SK-N-SH (cell line): ENCODE measurements around the gene VOPP1. TPM values are rescaled to one million over a fixed set of nuclear protein-coding genes. Genes with fewer than 3 reads are reported as not detected.

Source experiments
- CTCF ChIA-PET: fragments of 300-600, 350-600 bp; formaldehyde crosslinking; extraction: SDS; loops from one replicate; lab custom pipeline; 2021; lab: Yijun Ruan, JAX
- POLR2A ChIA-PET: fragments of 350-600 bp; sonication (Branson Sonifier 250); formaldehyde crosslinking; extraction: SDS; loops from one replicate; lab custom pipeline; 2020; ENCODE audit warnings: antibody characterized with exemption, inconsistent platforms; lab: Yijun Ruan, JAX
- DNase-seq: peaks from one replicate; pipeline ENCODE4 v3.0.0; 2012
- H2AFZ ChIP-seq: fragments of 200-600 bp; sonication (generic); 2 replicates; pipeline ENCODE4 v1.8.1; 2016; ENCODE audit warnings: antibody characterized with exemption, mild to moderate bottlenecking, low read depth
- H3F3A ChIP-seq: fragments of 200-600 bp; sonication (generic); replicated peaks from 2 replicates; pipeline ENCODE3; 2016; ENCODE audit warnings: antibody characterized with exemption, mild to moderate bottlenecking; ENCODE audit not compliant: insufficient read depth
- H3K27ac ChIP-seq, 2 experiments: fragments of 200-500 bp in 1 of 2; fragments of 200-600 bp in 1 of 2; sonication (Bioruptor generic) in 1 of 2; sonication (generic), shearing (Covaris generic) in 1 of 2; 2 replicates each; pipeline versions ENCODE4 v1.5.1 to v1.6.1; 2014 to 2016; ENCODE audit warnings: low read depth in 2 of 2, inconsistent platforms in 1 of 2, low read length in 1 of 2, mild to moderate bottlenecking in 1 of 2, mixed read lengths in 1 of 2
- H3K27me3 ChIP-seq: fragments of 200-600 bp; sonication (generic), shearing (Covaris generic); 2 replicates; pipeline ENCODE4 v1.6.1; 2016; ENCODE audit warnings: mixed run types; ENCODE audit not compliant: insufficient read depth
- H3K36me3 ChIP-seq, 2 experiments: fragments of 200-500 bp in 1 of 2; fragments of 200-600 bp in 1 of 2; sonication (Bioruptor generic) in 1 of 2; sonication (generic) in 1 of 2; replicated peaks in 1 of 2; 2 replicates each; pipeline versions ENCODE3 to v1.5.1; 2014 to 2016; ENCODE audit warnings: low read length in 1 of 2, mild to moderate bottlenecking in 1 of 2; ENCODE audit not compliant: insufficient read depth in 2 of 2, control insufficient read depth in 1 of 2
- H3K4me1 ChIP-seq, 2 experiments: fragments of 200-500 bp in 1 of 2; fragments of 200-600 bp in 1 of 2; sonication (Bioruptor generic) in 1 of 2; sonication (generic), shearing (Covaris generic) in 1 of 2; 2 replicates each; pipeline versions ENCODE4 v1.5.1 to v1.6.1; 2014 to 2016; ENCODE audit warnings: low read depth in 1 of 2, low read length in 1 of 2, mixed run types in 1 of 2; ENCODE audit not compliant: insufficient read depth in 2 of 2, control insufficient read depth in 1 of 2
- H3K4me2 ChIP-seq: fragments of 200-600 bp; sonication (generic), shearing (Covaris generic); 2 replicates; pipeline ENCODE4 v1.6.1; 2017; ENCODE audit warnings: mixed run types
- H3K4me3 ChIP-seq, 2 experiments: fragments of 200-500 bp in 1 of 2; fragments of 200-600 bp in 1 of 2; sonication (Bioruptor generic) in 1 of 2; sonication (generic), shearing (Covaris generic) in 1 of 2; 2 replicates each; pipeline versions ENCODE4 v1.5.1 to v1.8.1; 2014 to 2016; ENCODE audit warnings: low read depth in 2 of 2, inconsistent platforms in 1 of 2, low read length in 1 of 2, mild to moderate bottlenecking in 1 of 2, mixed read lengths in 1 of 2, moderate library complexity in 1 of 2
- H3K79me2 ChIP-seq: fragments of 200-600 bp; sonication (generic); 2 replicates; pipeline ENCODE4 v1.8.1; 2017; ENCODE audit warnings: mild to moderate bottlenecking; ENCODE audit not compliant: insufficient read depth
- H3K9ac ChIP-seq: fragments of 200-600 bp; sonication (generic); 2 replicates; pipeline ENCODE4 v1.6.1; 2017; ENCODE audit warnings: mixed run types
- H3K9me2 ChIP-seq: fragments of 200-600 bp; sonication (generic); 2 replicates; pipeline ENCODE4 v1.6.1; 2017; ENCODE audit warnings: mixed run types
- H3K9me3 ChIP-seq: fragments of 200-600 bp; sonication (generic); 2 replicates; pipeline ENCODE4 v1.6.1; 2017; ENCODE audit warnings: mixed run types, mild to moderate bottlenecking, moderate library complexity
- H4K20me1 ChIP-seq: fragments of 200-600 bp; sonication (generic); 2 replicates; pipeline ENCODE4 v1.6.1; 2017; ENCODE audit warnings: mild to moderate bottlenecking, mixed run types; ENCODE audit not compliant: insufficient read depth
- ELF1 ChIP-seq: IDR thresholded peaks from 2 replicates; pipeline ENCODE4 v1.4.0; 2012
- EP300 ChIP-seq, 2 experiments: IDR thresholded peaks; 2 replicates each; pipeline versions ENCODE4 v1.4.0 to v1.6.1; 2012; ENCODE audit warnings: borderline replicate concordance in 1 of 2, low read depth in 1 of 2, low read length in 1 of 2
- EZH2phosphoT487 ChIP-seq: fragments of 200-600 bp; sonication (generic); IDR thresholded peaks from 2 replicates; pipeline ENCODE4 v1.6.1; 2017; ENCODE audit warnings: low read depth, mixed run types, mild to moderate bottlenecking, antibody characterized with exemption, moderate library complexity, borderline replicate concordance
- FOSL2 ChIP-seq: IDR thresholded peaks from 2 replicates; pipeline ENCODE4 v1.4.0; 2012; ENCODE audit warnings: low read depth, mild to moderate bottlenecking, moderate library complexity, borderline replicate concordance
- MEF2A ChIP-seq: IDR thresholded peaks from 2 replicates; pipeline ENCODE4 v1.4.0; 2012; ENCODE audit warnings: low read depth, borderline replicate concordance
- MXI1 ChIP-seq: IDR thresholded peaks from 2 replicates; pipeline ENCODE4 v1.6.1; 2012; ENCODE audit warnings: mild to moderate bottlenecking, low read depth, low read length, improper control_type of control experiment
- NFIC ChIP-seq: IDR thresholded peaks from 2 replicates; pipeline ENCODE4 v1.4.0; 2012; ENCODE audit warnings: borderline replicate concordance
- NRF1 ChIP-seq: IDR thresholded peaks from 2 replicates; pipeline ENCODE4 v1.6.1; 2012; ENCODE audit warnings: low read depth, mild to moderate bottlenecking, low read length
- RFX5 ChIP-seq: IDR thresholded peaks from 2 replicates; pipeline ENCODE4 v1.6.1; 2012; ENCODE audit warnings: mild to moderate bottlenecking, improper control_type of control experiment, low read length
- RXRA ChIP-seq: IDR thresholded peaks from 2 replicates; pipeline ENCODE4 v1.4.0; 2012; ENCODE audit warnings: low read depth, mild to moderate bottlenecking, borderline replicate concordance
- TAF1 ChIP-seq: IDR thresholded peaks from 2 replicates; pipeline ENCODE4 v1.6.1; 2012; ENCODE audit warnings: low read depth, mild to moderate bottlenecking, low read length, moderate library complexity, borderline replicate concordance
- TCF12 ChIP-seq: IDR thresholded peaks from 2 replicates; pipeline ENCODE4 v1.4.0; 2012
- YY1 ChIP-seq: IDR thresholded peaks from 2 replicates; pipeline ENCODE4 v1.4.0; 2012; ENCODE audit warnings: low read depth, mild to moderate bottlenecking
- WGBS: methylation state at CpG from one replicate; pipeline ENCODE4 v1.1.6; 2017; ENCODE audit warnings: low lambda C conversion rate; 5-methylcytosine and 5-hydroxymethylcytosine counted together
- polyA plus RNA-seq, 3 experiments: library from polyadenylated mRNA; depleted of rRNA; stranded (reverse); fragments of >200 nt; gene quantifications; 2 replicates each; pipeline ENCODE4 v1.2.3, GENCODE V29; 2012
- TF ChIP-seq, protein P1 (sequence below): fragments of 150-350 bp; IDR thresholded peaks from 2 replicates; pipeline ENCODE4 v1.6.1; 2017; ENCODE audit warnings: antibody characterized with exemption, low read length, low read depth, borderline replicate concordance
- TF ChIP-seq, protein P2 (sequence below): IDR thresholded peaks from 2 replicates; pipeline ENCODE4 v1.4.0; 2012; ENCODE audit warnings: low read depth, borderline replicate concordance
- TF ChIP-seq, protein P3 (sequence below): fragments of 200-600 bp; sonication (generic); IDR thresholded peaks from 2 replicates; pipeline ENCODE4 v1.6.1; 2017; ENCODE audit warnings: antibody characterized with exemption, mild to moderate bottlenecking, moderate library complexity
- TF ChIP-seq, protein P4 (sequence below): fragments of 150-350 bp; IDR thresholded peaks from 2 replicates; pipeline ENCODE4 v1.6.1; 2016; ENCODE audit warnings: mild to moderate bottlenecking, low read depth, low read length

Gene VOPP1
- polyA plus RNA-seq, 1 of the 3 experiments (the other 2 are of a cell fraction): 69.5 TPM

DNA sequence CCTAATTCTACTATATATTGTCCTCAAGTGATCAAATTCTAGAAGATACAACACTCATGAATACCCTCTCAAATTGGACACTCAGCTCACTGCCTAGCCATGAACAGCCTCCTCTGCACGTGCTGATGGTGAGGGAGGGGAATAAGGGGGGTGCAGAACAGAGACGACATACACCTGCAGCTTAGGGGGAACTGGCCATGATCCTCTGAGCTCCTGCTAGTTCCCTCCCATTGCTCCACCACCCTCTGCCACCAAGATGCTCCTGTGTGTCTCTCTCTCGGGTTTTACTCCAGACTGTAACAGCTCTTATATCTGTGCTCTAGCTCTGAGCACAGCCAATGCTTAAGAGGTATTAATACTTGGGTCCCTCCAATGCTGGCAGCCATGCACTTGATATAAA lies 70.7 kb downstream of the VOPP1 start:
- ChIA-PET POLR2A (interaction anchor here (0.6 kb wide), 1 partner anchor 193 kb away, joined by 4 read pairs; no protein-coding TSS in a partner anchor), CTCF (interaction anchor here (0.6 to 3.0 kb wide), 8 partner anchors 11 to 728 kb away, joined by 3 to 11 read pairs (median 6); no protein-coding TSS in a partner anchor)
- H3K4me3 ChIP-seq: no peak overlapping the region
- H3F3A ChIP-seq: peaks cover 5% of the 10 kb centered on the region
- H2AFZ ChIP-seq: no peak overlapping the region
- no peak for DNase-seq
- no peak for TF ChIP-seq ELF1
- H3K9me2 ChIP-seq: no peaks in the 10 kb centered on the region
- no peaks in the 10 kb centered on the region for H3K27me3 ChIP-seq
- no peaks in the 10 kb centered on the region for H3K9me3 ChIP-seq
- 71% methylated on average over 3 of the region's 3 CpGs for WGBS
- H3K4me1 ChIP-seq: peaks cover 14 to 44% of the 10 kb centered on the region in 2 experiments; a peak in 3 of 4 replicates
- H3K9ac ChIP-seq: no peak overlapping the region
- no peak overlapping the region for H3K27ac ChIP-seq
- peaks cover 86% of the 10 kb centered on the region for H3K79me2 ChIP-seq
- H3K4me2 ChIP-seq: no peak overlapping the region
- peaks cover 11 to 28% of the 10 kb centered on the region in 2 experiments for H3K36me3 ChIP-seq
- H4K20me1 ChIP-seq: peaks cover 69% of the 10 kb centered on the region

DNA sequence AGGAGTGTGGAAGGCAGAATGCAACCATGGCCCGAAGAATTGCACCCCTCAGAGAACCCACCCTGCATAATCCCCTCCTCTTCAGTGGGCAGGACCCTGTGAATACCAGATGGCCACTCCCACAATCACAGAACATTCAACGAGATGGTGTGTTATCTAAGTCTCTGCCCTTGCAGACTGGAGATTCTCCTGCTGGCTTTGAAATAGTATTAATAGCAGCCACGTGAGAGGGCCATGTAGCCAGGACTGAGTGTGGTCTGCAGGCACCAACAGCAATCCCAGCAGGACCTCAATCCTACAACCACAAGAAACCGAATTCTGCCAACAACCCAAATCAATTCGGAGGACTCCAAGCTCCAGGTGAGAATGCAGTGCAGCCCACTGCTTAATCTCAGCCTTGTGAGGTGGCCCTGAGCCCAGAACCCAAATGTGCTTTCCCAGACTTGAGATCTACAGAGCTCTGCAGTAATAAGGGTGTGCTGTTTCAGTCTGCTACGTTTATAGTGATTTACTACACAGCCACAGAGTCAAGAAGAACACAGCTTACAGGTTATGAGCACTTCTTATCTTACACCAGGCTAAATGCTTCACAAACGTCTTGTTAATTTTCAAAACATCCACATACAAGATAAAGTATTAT lies 72.1 kb downstream of the VOPP1 start:
- no peak overlapping the region for H2AFZ ChIP-seq
- no peaks in the 10 kb centered on the region for H3K27me3 ChIP-seq
- no peak for DNase-seq
- no peak overlapping the region for H3K4me2 ChIP-seq
- no peak overlapping the region for H3K9ac ChIP-seq
- H3F3A ChIP-seq: no peaks in the 10 kb centered on the region
- TF ChIP-seq EP300 (IDR thresholded peaks at IDR 0.05; ENCODE audit: borderline replicate concordance in 1 of 2, low read depth in 1 of 2, low read length in 1 of 2): no peak
- TF ChIP-seq TAF1: no peak
- no peak for TF ChIP-seq NFIC
- TF ChIP-seq ELF1: no peak
- no peak for TF ChIP-seq FOSL2
- no peak for TF ChIP-seq TCF12
- no peak for TF ChIP-seq NRF1
- TF ChIP-seq RFX5: no peak
- TF ChIP-seq, protein P1, sequence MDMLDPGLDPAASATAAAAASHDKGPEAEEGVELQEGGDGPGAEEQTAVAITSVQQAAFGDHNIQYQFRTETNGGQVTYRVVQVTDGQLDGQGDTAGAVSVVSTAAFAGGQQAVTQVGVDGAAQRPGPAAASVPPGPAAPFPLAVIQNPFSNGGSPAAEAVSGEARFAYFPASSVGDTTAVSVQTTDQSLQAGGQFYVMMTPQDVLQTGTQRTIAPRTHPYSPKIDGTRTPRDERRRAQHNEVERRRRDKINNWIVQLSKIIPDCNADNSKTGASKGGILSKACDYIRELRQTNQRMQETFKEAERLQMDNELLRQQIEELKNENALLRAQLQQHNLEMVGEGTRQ: no peak
- H4K20me1 ChIP-seq: peaks cover 66% of the 10 kb centered on the region
- no peaks in the 10 kb centered on the region for H3K9me2 ChIP-seq
- 93% methylated on average over 7 of the region's 7 CpGs for WGBS
- ChIA-PET CTCF (interaction anchor here (0.9 to 3.0 kb wide), 4 partner anchors 10 to 726 kb away, joined by 3 to 11 read pairs (median 5); no protein-coding TSS in a partner anchor), POLR2A (no interaction called here)
- peaks cover 13 to 44% of the 10 kb centered on the region in 2 experiments; a peak in 3 of 4 replicates for H3K4me1 ChIP-seq
- H3K79me2 ChIP-seq: peaks cover 74% of the 10 kb centered on the region
- peaks cover 23 to 30% of the 10 kb centered on the region in 2 experiments for H3K36me3 ChIP-seq
- H3K27ac ChIP-seq: no peak overlapping the region
- no peak overlapping the region for H3K4me3 ChIP-seq
- no peaks in the 10 kb centered on the region for H3K9me3 ChIP-seq

DNA sequence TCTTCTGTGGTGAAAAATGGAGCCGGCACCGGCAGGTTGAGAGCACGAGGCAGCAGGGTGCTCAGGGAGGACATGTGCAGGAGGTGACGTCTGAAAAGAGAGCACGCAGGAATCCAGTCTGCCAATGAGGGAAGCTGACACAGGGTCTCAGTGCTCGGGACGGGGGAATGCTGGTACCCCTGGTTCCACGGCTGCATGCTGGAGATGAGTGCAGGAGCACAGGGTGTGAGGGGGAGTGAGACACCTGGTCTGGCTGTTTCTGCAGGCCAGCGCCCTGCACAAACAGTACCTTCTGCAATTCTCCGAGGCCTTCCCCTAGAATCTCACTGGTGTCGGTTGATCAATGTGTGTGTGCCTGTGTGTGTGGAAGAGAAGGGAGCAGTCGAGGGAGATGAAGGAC lies 72.7 kb downstream of the VOPP1 start:
- Histone ChIP-seq H3K9ac (no peak overlapping the region), H3K79me2 (peaks cover 68% of the 10 kb centered on the region), H4K20me1 (peaks cover 66% of the 10 kb centered on the region), H3K4me1 (peaks cover 7 to 44% of the 10 kb centered on the region in 2 experiments; a peak in 3 of 4 replicates), H3K9me2 (no peaks in the 10 kb centered on the region), H2AFZ (no peak overlapping the region), H3K9me3 (no peaks in the 10 kb centered on the region), H3K27ac (no peak overlapping the region), H3K36me3 (peaks cover 29 to 30% of the 10 kb centered on the region in 2 experiments), H3K27me3 (no peaks in the 10 kb centered on the region), H3F3A (no peaks in the 10 kb centered on the region), H3K4me3 (no peak overlapping the region), H3K4me2 (no peak overlapping the region)
- CTCF ChIA-PET: interaction anchor here (1.0 kb wide), 1 partner anchor 245 kb away, joined by 3 read pairs; no protein-coding TSS in a partner anchor
- 97% methylated on average over 12 of the region's 12 CpGs for WGBS
- DNase-seq: no peak
- POLR2A ChIA-PET: no interaction called here
- no peak for TF ChIP-seq RXRA
- no peak for TF ChIP-seq YY1
- TF ChIP-seq EZH2phosphoT487: no peak
- TF ChIP-seq, protein P2, sequence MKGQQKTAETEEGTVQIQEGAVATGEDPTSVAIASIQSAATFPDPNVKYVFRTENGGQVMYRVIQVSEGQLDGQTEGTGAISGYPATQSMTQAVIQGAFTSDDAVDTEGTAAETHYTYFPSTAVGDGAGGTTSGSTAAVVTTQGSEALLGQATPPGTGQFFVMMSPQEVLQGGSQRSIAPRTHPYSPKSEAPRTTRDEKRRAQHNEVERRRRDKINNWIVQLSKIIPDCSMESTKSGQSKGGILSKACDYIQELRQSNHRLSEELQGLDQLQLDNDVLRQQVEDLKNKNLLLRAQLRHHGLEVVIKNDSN: no peak
- no peak for TF ChIP-seq MEF2A
- TF ChIP-seq, protein P3, sequence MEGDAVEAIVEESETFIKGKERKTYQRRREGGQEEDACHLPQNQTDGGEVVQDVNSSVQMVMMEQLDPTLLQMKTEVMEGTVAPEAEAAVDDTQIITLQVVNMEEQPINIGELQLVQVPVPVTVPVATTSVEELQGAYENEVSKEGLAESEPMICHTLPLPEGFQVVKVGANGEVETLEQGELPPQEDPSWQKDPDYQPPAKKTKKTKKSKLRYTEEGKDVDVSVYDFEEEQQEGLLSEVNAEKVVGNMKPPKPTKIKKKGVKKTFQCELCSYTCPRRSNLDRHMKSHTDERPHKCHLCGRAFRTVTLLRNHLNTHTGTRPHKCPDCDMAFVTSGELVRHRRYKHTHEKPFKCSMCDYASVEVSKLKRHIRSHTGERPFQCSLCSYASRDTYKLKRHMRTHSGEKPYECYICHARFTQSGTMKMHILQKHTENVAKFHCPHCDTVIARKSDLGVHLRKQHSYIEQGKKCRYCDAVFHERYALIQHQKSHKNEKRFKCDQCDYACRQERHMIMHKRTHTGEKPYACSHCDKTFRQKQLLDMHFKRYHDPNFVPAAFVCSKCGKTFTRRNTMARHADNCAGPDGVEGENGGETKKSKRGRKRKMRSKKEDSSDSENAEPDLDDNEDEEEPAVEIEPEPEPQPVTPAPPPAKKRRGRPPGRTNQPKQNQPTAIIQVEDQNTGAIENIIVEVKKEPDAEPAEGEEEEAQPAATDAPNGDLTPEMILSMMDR: no peak
- no peak for TF ChIP-seq MXI1
- TF ChIP-seq, protein P4, sequence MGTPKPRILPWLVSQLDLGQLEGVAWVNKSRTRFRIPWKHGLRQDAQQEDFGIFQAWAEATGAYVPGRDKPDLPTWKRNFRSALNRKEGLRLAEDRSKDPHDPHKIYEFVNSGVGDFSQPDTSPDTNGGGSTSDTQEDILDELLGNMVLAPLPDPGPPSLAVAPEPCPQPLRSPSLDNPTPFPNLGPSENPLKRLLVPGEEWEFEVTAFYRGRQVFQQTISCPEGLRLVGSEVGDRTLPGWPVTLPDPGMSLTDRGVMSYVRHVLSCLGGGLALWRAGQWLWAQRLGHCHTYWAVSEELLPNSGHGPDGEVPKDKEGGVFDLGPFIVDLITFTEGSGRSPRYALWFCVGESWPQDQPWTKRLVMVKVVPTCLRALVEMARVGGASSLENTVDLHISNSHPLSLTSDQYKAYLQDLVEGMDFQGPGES: no peak
